A549 (cell line): Measurements from ENCODE around the gene HCCS.

ENCODE experiments used
- CEBPB ChIP-seq, 2 experiments: fragments of >200 bp in 1 of 2; sonication (Bioruptor Twin) in 1 of 2; formaldehyde crosslinking in 1 of 2; IDR thresholded peaks; 2 replicates each; pipeline ENCODE4 v1.6.1; 2012 to 2016
- CHD2 ChIP-seq: fragments of 150-350 bp; IDR thresholded peaks from 2 replicates; pipeline ENCODE4 v1.6.1; 2014; ENCODE audit warnings: low read length; ENCODE audit not compliant: partially characterized antibody
- EHMT2 ChIP-seq: fragments of 200-600 bp; sonication (generic); IDR thresholded peaks from 2 replicates; pipeline ENCODE4 v1.6.1; 2016; ENCODE audit warnings: antibody characterized with exemption, low read depth, mild to moderate bottlenecking, moderate library complexity
- FOSL2 ChIP-seq, 2 experiments: fragments of 450-650 bp in 1 of 2; fragments of >200 bp in 1 of 2; sonication (Bioruptor Twin) in 1 of 2; formaldehyde crosslinking; IDR thresholded peaks; 2 replicates each; pipeline versions ENCODE4 v1.5.0 to v1.6.1; 2016 to 2020; ENCODE audit warnings: mild to moderate bottlenecking in 1 of 2, moderate library complexity in 1 of 2
- MAZ ChIP-seq: fragments of 150-350 bp; IDR thresholded peaks from 2 replicates; pipeline ENCODE4 v1.6.1; 2014; ENCODE audit warnings: antibody characterized with exemption, low read depth, low read length, borderline replicate concordance
- POLR2A ChIP-seq: IDR thresholded peaks from 2 replicates; pipeline ENCODE4 v1.6.1; 2012; ENCODE audit warnings: mild to moderate bottlenecking, low read length
- RFX5 ChIP-seq: fragments of 450-650 bp; IDR thresholded peaks from 2 replicates; pipeline ENCODE4 v1.7.1; 2014; ENCODE audit warnings: antibody characterized with exemption, mild to moderate bottlenecking, moderate library complexity
- RNF2 ChIP-seq: fragments of 200-600 bp; sonication (generic); IDR thresholded peaks from 2 replicates; pipeline ENCODE4 v1.6.1; 2016; ENCODE audit warnings: low read depth, mild to moderate bottlenecking, antibody characterized with exemption, moderate library complexity, borderline replicate concordance
- SREBF2 ChIP-seq: fragments of 450-650 bp; IDR thresholded peaks from 2 replicates; pipeline ENCODE4 v1.6.1; 2014; ENCODE audit warnings: mild to moderate bottlenecking, moderate library complexity
- TF ChIP-seq, protein P1 (sequence below): fragments of >200 bp; sonication (Bioruptor Twin); formaldehyde crosslinking; IDR thresholded peaks from 3 replicates; pipeline ENCODE4 v1.5.1; 2016
- TF ChIP-seq, protein P2 (sequence below): fragments of >200 bp; sonication (Bioruptor Twin); formaldehyde crosslinking; IDR thresholded peaks from 2 replicates; pipeline ENCODE4 v1.6.1; 2016
- TF ChIP-seq, protein P3 (sequence below): fragments of >200 bp; sonication (Bioruptor Twin); formaldehyde crosslinking; IDR thresholded peaks from 3 replicates; pipeline ENCODE4 v1.6.1; 2016
- TF ChIP-seq, protein P4 (sequence below): fragments of 150-350 bp; IDR thresholded peaks from 2 replicates; pipeline ENCODE4 v1.6.1; 2014; ENCODE audit warnings: low read depth, mild to moderate bottlenecking, low read length
- TF ChIP-seq, protein P5 (sequence below): fragments of 200-600 bp; sonication (generic); IDR thresholded peaks from 2 replicates; pipeline ENCODE4 v1.6.1; 2016; ENCODE audit warnings: antibody characterized with exemption, mild to moderate bottlenecking, moderate library complexity

DNA sequence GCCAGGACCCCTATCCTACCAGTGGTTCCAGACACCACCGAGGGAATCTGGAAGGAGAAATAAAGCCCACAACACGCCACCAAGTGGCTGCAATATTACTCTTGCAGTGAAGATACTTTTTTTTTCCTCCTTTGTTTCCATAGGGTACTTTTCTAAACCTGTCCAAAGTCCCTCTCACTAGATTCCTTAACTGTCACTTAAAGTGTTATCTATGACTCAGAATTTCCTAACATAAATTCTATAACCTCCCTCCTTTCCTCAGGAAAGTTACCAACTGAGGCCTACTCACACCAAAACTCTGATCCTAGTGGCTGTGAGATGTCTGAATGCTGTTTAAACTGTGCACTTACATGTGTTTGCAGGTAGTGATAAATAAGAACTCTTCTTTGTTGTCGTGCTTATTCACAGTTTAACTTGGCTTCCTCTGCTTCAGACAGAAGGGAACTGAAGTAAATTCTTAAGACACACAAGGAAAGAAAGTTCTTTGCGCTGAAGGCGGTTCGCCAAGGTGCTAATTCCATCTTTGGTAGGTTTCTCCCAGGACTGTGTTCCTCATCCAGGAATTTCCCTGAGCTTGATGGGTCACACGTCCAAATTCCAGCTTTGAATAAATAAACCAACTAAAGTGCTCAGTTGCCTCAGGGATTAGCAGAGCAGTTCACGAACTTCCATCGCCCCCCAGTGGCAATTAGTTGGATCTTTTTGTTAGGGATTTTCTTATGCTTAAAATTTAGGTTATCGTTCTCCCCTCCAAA lies 10.7 kb upstream of the HCCS start:
- TF ChIP-seq, protein P1, sequence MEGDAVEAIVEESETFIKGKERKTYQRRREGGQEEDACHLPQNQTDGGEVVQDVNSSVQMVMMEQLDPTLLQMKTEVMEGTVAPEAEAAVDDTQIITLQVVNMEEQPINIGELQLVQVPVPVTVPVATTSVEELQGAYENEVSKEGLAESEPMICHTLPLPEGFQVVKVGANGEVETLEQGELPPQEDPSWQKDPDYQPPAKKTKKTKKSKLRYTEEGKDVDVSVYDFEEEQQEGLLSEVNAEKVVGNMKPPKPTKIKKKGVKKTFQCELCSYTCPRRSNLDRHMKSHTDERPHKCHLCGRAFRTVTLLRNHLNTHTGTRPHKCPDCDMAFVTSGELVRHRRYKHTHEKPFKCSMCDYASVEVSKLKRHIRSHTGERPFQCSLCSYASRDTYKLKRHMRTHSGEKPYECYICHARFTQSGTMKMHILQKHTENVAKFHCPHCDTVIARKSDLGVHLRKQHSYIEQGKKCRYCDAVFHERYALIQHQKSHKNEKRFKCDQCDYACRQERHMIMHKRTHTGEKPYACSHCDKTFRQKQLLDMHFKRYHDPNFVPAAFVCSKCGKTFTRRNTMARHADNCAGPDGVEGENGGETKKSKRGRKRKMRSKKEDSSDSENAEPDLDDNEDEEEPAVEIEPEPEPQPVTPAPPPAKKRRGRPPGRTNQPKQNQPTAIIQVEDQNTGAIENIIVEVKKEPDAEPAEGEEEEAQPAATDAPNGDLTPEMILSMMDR, result peak; percentile 66
- TF ChIP-seq CHD2 (no peak), EHMT2 (no peak), POLR2A (no peak), RFX5 (no peak), SREBF2 (no peak), MAZ (no peak), CEBPB (IDR thresholded peaks at IDR 0.05) (no peak), RNF2 (no peak), FOSL2 (IDR thresholded peaks at IDR 0.05) (no peak), FOSL2 (CRISPR knock-in tag; IDR thresholded peaks at IDR 0.05) (peak; percentile 18; the same call in 1 of the 2 replicates)
- TF ChIP-seq, protein P2, sequence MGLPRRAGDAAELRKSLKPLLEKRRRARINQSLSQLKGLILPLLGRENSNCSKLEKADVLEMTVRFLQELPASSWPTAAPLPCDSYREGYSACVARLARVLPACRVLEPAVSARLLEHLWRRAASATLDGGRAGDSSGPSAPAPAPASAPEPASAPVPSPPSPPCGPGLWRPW, result no peak
- TF ChIP-seq, protein P3, sequence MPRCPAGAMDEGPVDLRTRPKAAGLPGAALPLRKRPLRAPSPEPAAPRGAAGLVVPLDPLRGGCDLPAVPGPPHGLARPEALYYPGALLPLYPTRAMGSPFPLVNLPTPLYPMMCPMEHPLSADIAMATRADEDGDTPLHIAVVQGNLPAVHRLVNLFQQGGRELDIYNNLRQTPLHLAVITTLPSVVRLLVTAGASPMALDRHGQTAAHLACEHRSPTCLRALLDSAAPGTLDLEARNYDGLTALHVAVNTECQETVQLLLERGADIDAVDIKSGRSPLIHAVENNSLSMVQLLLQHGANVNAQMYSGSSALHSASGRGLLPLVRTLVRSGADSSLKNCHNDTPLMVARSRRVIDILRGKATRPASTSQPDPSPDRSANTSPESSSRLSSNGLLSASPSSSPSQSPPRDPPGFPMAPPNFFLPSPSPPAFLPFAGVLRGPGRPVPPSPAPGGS, result no peak
- TF ChIP-seq, protein P4, sequence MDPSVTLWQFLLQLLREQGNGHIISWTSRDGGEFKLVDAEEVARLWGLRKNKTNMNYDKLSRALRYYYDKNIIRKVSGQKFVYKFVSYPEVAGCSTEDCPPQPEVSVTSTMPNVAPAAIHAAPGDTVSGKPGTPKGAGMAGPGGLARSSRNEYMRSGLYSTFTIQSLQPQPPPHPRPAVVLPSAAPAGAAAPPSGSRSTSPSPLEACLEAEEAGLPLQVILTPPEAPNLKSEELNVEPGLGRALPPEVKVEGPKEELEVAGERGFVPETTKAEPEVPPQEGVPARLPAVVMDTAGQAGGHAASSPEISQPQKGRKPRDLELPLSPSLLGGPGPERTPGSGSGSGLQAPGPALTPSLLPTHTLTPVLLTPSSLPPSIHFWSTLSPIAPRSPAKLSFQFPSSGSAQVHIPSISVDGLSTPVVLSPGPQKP, result no peak
- TF ChIP-seq, protein P5, sequence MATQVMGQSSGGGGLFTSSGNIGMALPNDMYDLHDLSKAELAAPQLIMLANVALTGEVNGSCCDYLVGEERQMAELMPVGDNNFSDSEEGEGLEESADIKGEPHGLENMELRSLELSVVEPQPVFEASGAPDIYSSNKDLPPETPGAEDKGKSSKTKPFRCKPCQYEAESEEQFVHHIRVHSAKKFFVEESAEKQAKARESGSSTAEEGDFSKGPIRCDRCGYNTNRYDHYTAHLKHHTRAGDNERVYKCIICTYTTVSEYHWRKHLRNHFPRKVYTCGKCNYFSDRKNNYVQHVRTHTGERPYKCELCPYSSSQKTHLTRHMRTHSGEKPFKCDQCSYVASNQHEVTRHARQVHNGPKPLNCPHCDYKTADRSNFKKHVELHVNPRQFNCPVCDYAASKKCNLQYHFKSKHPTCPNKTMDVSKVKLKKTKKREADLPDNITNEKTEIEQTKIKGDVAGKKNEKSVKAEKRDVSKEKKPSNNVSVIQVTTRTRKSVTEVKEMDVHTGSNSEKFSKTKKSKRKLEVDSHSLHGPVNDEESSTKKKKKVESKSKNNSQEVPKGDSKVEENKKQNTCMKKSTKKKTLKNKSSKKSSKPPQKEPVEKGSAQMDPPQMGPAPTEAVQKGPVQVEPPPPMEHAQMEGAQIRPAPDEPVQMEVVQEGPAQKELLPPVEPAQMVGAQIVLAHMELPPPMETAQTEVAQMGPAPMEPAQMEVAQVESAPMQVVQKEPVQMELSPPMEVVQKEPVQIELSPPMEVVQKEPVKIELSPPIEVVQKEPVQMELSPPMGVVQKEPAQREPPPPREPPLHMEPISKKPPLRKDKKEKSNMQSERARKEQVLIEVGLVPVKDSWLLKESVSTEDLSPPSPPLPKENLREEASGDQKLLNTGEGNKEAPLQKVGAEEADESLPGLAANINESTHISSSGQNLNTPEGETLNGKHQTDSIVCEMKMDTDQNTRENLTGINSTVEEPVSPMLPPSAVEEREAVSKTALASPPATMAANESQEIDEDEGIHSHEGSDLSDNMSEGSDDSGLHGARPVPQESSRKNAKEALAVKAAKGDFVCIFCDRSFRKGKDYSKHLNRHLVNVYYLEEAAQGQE, result no peak
